GM18907 (cell line): ENCODE data around the gene EMP1.

Source experiments
- ATAC-seq: cut with Tn5 transposase; IDR thresholded peaks from one replicate; pipeline ENCODE4 v1.9.1; 2021; ENCODE audit warnings: mild to moderate bottlenecking, moderate library complexity; ENCODE audit not compliant: unreplicated experiment

EMP1 gene

GRCh38 chr12:13171921-13172859, 24.3 kb upstream of the EMP1 start:
- peak; percentile 45 for ATAC-seq

GRCh38 chr12:13173012-13173932, 23.3 kb upstream of the EMP1 start:
- peak; percentile 96 for ATAC-seq

- ATAC-seq, result no peak
These were observed 21.0 kb upstream of the EMP1 start for GRCh38 chr12:13175499-13175898.

GRCh38 chr12:13176256-13176655, 20.3 kb upstream of the EMP1 start:
- no peak for ATAC-seq

- no peak for ATAC-seq
These were observed 19.2 kb upstream of the EMP1 start for GRCh38 chr12:13177373-13177772.

- ATAC-seq, result no peak
These were observed 18.6 kb upstream of the EMP1 start for GRCh38 chr12:13177906-13178305.

GRCh38 chr12:13178568-13179210, 17.8 kb upstream of the EMP1 start:
- no peak for ATAC-seq

- peak; percentile 92 for ATAC-seq
These were observed 17.1 kb upstream of the EMP1 start for GRCh38 chr12:13179211-13180074.

GRCh38 chr12:13181375-13182070, 15.0 kb upstream of the EMP1 start:
- ATAC-seq, result no peak

GRCh38 chr12:13182881-13183280, 13.6 kb upstream of the EMP1 start:
- no peak for ATAC-seq

- ATAC-seq, result no peak
These were observed 12.9 kb upstream of the EMP1 start for GRCh38 chr12:13183620-13184019.

GRCh38 chr12:13186302-13186701, 10.2 kb upstream of the EMP1 start:
- no peak for ATAC-seq

GRCh38 chr12:13187399-13187798, 9.1 kb upstream of the EMP1 start:
- no peak for ATAC-seq

- ATAC-seq, result no peak
These were observed 7.3 kb upstream of the EMP1 start for GRCh38 chr12:13189264-13189663.

GRCh38 chr12:13190275-13190674, 6.3 kb upstream of the EMP1 start:
- ATAC-seq, result no peak

- no peak for ATAC-seq
These were observed 3.8 kb upstream of the EMP1 start for GRCh38 chr12:13192719-13193118.

GRCh38 chr12:13193505-13194231, 2.9 kb upstream of the EMP1 start:
- ATAC-seq, result no peak

- ATAC-seq, result no peak
These were observed 2.0 kb upstream of the EMP1 start for GRCh38 chr12:13194401-13195110.
